Adrenal gland (tissue), 5 donors: ENCODE results near the gene SMAD3.

Experiments
- POLR2A ChIP-seq, 2 donors: fragments of 450-650 bp; IDR thresholded peaks; one replicate each; pipeline ENCODE4 v1.6.1; 2017; ENCODE audit warnings: antibody characterized with exemption in 2 of 2, mild to moderate bottlenecking in 2 of 2, moderate library complexity in 1 of 2
- TF ChIP-seq, protein P1 (sequence below), 6 experiments: fragments of 450-650 bp in 4 of 6; fragments of 200-600 bp in 2 of 6; sonication (generic) in 1 of 6; IDR thresholded peaks; 1 replicate in 5 of 6; 2 replicates in 1 of 6; pipeline versions ENCODE4 v1.5.1 to v1.8.0; 2016 to 2021; ENCODE audit warnings: antibody characterized with exemption in 6 of 6, mild to moderate bottlenecking in 2 of 6, moderate library complexity in 1 of 6
- donor health status: DM: no; HTN: no; CAD: no.

DNA sequence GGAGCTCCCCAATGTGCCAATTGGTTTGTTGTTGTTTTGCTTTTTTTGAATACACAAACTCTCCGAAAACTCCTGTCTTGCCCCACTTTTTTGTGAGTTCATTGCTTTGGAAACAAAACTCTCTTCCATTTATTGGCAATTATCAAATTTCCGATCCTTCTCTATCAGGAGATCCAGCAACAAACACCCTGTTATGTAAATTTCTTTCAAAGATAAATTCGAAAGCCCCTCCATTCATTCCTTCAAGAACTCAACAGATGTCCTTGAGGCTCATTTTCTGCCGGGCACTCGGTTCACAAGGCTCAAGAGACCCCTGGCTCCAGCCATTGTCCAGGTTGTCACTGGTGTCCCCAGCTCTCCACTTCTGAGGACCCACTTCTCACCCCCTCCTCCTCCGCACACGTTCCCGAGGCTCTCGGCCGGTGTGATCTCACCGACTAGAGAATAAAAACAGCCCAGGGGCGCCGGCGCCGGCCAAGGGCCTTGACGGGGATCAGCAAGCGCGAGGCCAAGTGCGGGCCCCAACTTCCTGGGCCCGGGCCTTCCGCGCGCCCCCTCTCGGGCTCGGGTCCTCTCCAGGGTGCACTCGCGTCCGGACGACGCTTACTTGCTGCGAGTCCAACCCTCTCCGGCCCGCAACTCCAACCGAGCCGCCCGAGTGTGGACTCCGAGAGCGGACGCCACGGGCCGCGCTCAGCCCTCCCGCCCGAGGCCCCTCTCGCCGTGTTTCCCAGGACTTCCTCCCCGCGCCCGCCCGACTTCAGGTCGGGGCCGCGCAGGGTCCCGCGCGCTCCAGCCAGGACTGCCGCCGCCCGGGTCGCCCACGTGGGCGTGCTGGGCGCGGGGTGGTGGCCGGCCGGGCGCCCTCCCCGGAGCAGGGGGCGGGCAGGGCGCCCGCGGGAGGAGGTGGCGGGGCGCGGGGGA lies 533 bp upstream of the SMAD3 start:
- TF ChIP-seq, protein P1, sequence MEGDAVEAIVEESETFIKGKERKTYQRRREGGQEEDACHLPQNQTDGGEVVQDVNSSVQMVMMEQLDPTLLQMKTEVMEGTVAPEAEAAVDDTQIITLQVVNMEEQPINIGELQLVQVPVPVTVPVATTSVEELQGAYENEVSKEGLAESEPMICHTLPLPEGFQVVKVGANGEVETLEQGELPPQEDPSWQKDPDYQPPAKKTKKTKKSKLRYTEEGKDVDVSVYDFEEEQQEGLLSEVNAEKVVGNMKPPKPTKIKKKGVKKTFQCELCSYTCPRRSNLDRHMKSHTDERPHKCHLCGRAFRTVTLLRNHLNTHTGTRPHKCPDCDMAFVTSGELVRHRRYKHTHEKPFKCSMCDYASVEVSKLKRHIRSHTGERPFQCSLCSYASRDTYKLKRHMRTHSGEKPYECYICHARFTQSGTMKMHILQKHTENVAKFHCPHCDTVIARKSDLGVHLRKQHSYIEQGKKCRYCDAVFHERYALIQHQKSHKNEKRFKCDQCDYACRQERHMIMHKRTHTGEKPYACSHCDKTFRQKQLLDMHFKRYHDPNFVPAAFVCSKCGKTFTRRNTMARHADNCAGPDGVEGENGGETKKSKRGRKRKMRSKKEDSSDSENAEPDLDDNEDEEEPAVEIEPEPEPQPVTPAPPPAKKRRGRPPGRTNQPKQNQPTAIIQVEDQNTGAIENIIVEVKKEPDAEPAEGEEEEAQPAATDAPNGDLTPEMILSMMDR (IDR thresholded peaks at IDR 0.05), result peak in 1 of 6 experiments; percentile 9
- TF ChIP-seq POLR2A (IDR thresholded peaks at IDR 0.05), result no peak
